ENCODE measurements around the gene SMAD5.

GRCh38 chr5:136145030-136145429 is 12.4 kb downstream of the SMAD5 start:
- TF ChIP-seq CTCF (IDR thresholded peaks at IDR 0.05; ENCODE audit: insufficient read depth, low read depth, low read length): no peak
- no peak for TF ChIP-seq EZH2 (IDR thresholded peaks at IDR 0.05; ENCODE audit: insufficient read depth, low read length)

Data from astrocyte (in vitro differentiated cells and primary cell).